HS-27A (cell line): ENCODE data around the gene FNDC3A.

Experiments
- DNase-seq: peaks from one replicate; pipeline ENCODE4 v3.0.0-alpha.2; 2012; ENCODE audit warnings: low read depth, missing footprints

Gene FNDC3A

GRCh38 chr13:49220036-49220855 lies 244.5 kb downstream of the FNDC3A start, which contains the start of gene MLNR:
MLNR (plus strand) TSS chr13:49220338; CDS start chr13:49220338, 0 bp downstream.
- DNase-seq, result no peak

GRCh38 chr13:49220856-49221589 lies 245.3 kb downstream of the FNDC3A start:
- DNase-seq, result no peak

GRCh38 chr13:49221590-49221965 lies 245.9 kb downstream of the FNDC3A start:
- DNase-seq, result no peak

DNA sequence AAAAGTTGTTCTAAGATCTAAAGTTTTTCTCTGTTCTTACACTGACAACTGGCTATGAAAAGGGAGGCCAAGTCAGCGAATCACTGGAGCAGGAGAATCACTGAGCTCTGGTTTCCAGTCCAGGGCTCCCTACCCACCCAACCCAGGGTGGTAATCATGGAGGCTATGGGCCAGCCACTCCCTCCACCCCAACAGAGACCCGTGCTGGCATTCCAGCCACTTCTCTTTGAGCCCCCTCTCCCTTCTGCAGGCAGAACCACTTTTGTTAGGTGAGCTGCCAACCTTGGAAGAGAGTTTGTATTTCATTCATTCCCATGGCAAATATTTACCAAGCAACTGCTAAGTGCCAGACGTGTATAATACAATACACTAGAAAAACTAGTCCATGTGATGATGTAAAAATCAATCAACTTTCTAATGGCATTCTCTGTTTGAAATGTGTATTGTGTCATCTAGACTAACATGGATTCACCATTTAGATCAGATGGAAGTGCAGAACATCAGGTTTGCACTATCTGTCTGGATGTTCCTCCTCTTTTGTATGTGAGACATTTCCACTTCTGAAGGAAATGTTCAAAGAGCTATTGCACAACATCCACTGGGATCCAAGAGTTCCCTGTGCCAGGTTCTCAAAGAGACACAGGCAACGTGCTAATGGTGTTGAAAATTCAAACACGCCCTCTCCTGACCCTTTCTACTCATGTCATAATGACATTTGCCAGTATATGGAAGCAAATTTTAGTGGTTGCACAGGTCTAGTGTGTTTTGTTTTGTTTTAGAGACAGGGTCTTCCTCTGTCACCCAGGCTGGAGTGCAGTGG lies 249.7 kb downstream of the FNDC3A start:
- DNase-seq, result no peak

DNA sequence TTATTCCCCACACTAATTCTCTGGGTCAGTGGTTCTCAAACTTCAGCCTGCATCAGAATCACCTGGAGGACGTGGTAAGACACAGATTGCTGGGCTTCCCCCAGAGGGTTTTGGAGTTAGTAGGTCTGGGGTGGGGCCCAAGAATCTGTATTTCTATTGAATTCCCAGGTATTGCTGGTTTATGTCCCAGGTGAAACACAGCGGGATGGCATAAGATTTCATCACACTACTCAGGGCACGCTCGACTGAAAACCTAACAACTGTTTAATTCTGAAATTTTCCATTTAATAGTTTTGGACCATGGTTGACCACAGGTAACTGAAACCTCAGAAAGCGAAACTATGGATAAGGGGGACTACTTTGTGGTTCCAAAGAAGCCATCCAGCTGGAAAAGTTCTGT lies 250.9 kb downstream of the FNDC3A start:
- DNase-seq, result no peak

DNA sequence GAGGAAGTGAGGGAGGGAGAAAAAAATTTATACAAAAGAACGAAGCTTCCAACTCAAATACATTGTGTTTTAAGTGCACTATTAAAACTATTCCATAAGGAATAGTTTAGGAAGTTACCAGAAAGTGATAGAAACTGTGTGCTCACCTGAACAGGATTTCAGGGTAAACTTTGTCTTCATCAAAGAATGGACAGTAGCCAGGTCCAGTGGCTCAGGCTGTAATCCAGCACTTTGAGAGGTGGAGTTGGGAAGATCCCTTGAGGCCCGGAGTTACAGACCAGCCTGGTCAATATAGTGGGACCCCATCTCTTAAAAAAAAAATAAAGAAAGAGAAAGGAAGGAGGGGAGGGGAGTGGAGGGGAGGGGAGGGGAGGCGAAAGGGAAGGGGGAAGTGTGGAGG lies 259.0 kb downstream of the FNDC3A start:
- no peak for DNase-seq

- DNase-seq, result no peak
Observed at GRCh38 chr13:49235856-49236431, 260.2 kb downstream of the FNDC3A start.

GRCh38 chr13:49238621-49239020 lies 262.9 kb downstream of the FNDC3A start:
- DNase-seq, result no peak

GRCh38 chr13:49240017-49240416 lies 264.3 kb downstream of the FNDC3A start:
- no peak for DNase-seq

- DNase-seq, result no peak
Observed at GRCh38 chr13:49241296-49241695, 265.6 kb downstream of the FNDC3A start.

DNA sequence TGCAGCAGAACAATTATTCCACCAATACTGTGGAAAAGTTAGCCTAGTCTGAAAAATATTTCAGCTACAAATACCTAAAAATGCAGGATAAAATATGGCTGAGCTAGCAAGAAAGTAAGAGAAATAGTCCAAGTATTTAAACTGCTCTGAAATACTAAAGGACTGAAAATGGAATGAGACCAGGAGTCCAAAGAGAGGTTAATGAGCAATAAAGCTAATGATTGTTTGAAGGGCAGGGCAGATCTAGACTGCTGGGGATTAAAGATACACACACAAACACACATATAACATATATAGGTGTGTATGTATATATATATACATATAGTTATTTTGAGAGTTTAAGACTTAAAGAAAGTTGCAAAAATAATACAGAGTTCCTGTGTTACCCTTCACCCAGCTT lies 269.4 kb downstream of the FNDC3A start:
- no peak for DNase-seq

- no peak for DNase-seq
Observed at GRCh38 chr13:49246850-49247642, 271.3 kb downstream of the FNDC3A start.

GRCh38 chr13:49247643-49248621 lies 272.2 kb downstream of the FNDC3A start, which contains the start of gene CDADC1:
CDADC1 (plus strand) TSS chr13:49247925; CDS start chr13:49248038, 113 bp downstream.
- peak; percentile 76 for DNase-seq

DNA sequence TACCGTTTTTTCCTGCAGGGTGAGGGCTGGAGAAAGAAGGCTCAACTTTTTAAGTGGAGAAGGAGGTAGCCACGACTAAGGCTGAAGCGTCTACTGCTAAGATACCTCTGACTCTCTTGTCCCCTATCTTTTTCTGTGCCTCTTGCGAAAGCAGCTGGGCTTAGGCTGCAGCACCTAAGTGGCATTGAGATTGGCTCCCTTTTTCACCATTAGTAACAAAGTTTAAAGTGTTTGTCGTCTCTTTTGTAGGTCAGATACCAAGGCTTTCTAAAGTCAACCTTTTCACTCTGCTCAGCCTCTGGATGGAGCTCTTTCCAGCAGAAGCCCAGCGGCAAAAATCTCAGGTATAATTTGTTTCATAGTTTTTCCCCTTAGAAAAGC lies 272.9 kb downstream of the FNDC3A start:
- no peak for DNase-seq

- no peak for DNase-seq
Observed at GRCh38 chr13:49251326-49251725, 275.6 kb downstream of the FNDC3A start.

- DNase-seq, result no peak
Observed at GRCh38 chr13:49253310-49253709, 277.6 kb downstream of the FNDC3A start.

DNA sequence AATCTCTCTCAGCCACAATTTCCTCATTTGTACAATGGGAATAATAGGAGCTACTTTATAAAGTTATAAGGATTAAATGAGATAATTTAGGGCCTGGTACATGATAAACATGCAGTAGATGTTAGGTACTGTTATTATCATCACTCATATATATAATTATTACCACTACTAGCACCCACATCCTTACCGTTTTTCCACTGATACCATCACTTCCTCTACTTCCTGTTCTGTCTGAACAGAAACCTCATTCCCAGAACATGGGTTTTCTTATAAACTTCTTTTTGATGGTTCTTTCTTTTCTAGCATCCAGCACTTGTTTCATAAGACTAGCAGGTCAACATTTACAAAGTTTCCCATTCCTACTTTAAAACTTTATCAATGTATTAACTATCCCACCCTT lies 278.3 kb downstream of the FNDC3A start:
- DNase-seq, result no peak

GRCh38 chr13:49256841-49257240 lies 281.1 kb downstream of the FNDC3A start:
- no peak for DNase-seq

GRCh38 chr13:49258089-49258796 lies 282.5 kb downstream of the FNDC3A start:
- no peak for DNase-seq
